ENCODE results near the gene CNTNAP5.

The CNTNAP5 gene

GRCh38 chr2:124248386-124248785 lies 223.3 kb downstream of the CNTNAP5 start:
- no peak for TF ChIP-seq CTCF (IDR thresholded peaks at IDR 0.05)

GRCh38 chr2:124250433-124250832 lies 225.3 kb downstream of the CNTNAP5 start:
- TF ChIP-seq CTCF (IDR thresholded peaks at IDR 0.05) = no peak

GRCh38 chr2:124254621-124255020 lies 229.5 kb downstream of the CNTNAP5 start:
- no peak for TF ChIP-seq CTCF (IDR thresholded peaks at IDR 0.05)

GRCh38 chr2:124257120-124257519 lies 232.0 kb downstream of the CNTNAP5 start:
- TF ChIP-seq CTCF (IDR thresholded peaks at IDR 0.05) = no peak

GRCh38 chr2:124258140-124258880 lies 233.2 kb downstream of the CNTNAP5 start:
- no peak for TF ChIP-seq CTCF (IDR thresholded peaks at IDR 0.05)

GRCh38 chr2:124261456-124261855 lies 236.4 kb downstream of the CNTNAP5 start:
- TF ChIP-seq CTCF (IDR thresholded peaks at IDR 0.05) = no peak

- no peak for TF ChIP-seq CTCF (IDR thresholded peaks at IDR 0.05)
Measured at GRCh38 chr2:124264551-124265091, 239.5 kb downstream of the CNTNAP5 start.
